Fibroblast of lung (primary cell): Measurements from ENCODE around the gene PNRC1. TPM values are rescaled to one million over a fixed set of nuclear protein-coding genes. Genes with fewer than 3 reads are reported as not detected.

Experiments
- DNase-seq, 2 donors: peaks; one replicate each; pipeline versions ENCODE4 v3.0.0 to v3.0.0-alpha.2; 2010; ENCODE audit warnings: low read depth in 2 of 2
- H2AFZ ChIP-seq: 2 replicates; pipeline ENCODE4 v1.5.1; 2012; ENCODE audit warnings: low read length, control low read depth, inconsistent platforms
- H3K27ac ChIP-seq: 2 replicates; pipeline ENCODE4 v1.5.1; 2011; ENCODE audit warnings: low read length, control low read depth; ENCODE audit not compliant: insufficient read depth
- H3K27me3 ChIP-seq: 2 replicates; pipeline ENCODE4 v1.5.1; 2011; ENCODE audit warnings: mild to moderate bottlenecking, low read length; ENCODE audit not compliant: control insufficient read depth, insufficient read depth
- H3K36me3 ChIP-seq: 2 replicates; pipeline ENCODE4 v1.5.1; 2011; ENCODE audit warnings: low read length; ENCODE audit not compliant: control insufficient read depth, insufficient read depth
- H3K4me1 ChIP-seq: 2 replicates; pipeline ENCODE4 v1.5.1; 2011; ENCODE audit warnings: low read length; ENCODE audit not compliant: control insufficient read depth, insufficient read depth; ENCODE audit errors: extremely low read depth
- H3K4me2 ChIP-seq: 2 replicates; pipeline ENCODE4 v1.5.1; 2011; ENCODE audit warnings: low read length, control low read depth; ENCODE audit not compliant: insufficient read depth; ENCODE audit errors: extremely low read depth
- H3K4me3 ChIP-seq, 4 experiments: fragments of 200-600 bp in 1 of 4; sonication (generic) in 1 of 4; replicated peaks in 1 of 4; 2 replicates each; pipeline ENCODE4 v1.5.1; 2011 to 2016; ENCODE audit warnings: low read length in 4 of 4, low read depth in 3 of 4, mild to moderate bottlenecking in 3 of 4, control low read depth in 2 of 4, inconsistent platforms in 1 of 4, mixed read lengths in 1 of 4; ENCODE audit not compliant: insufficient read depth in 1 of 4; ENCODE audit errors: control extremely low read depth in 1 of 4
- H3K79me2 ChIP-seq: 2 replicates; pipeline ENCODE4 v1.5.1; 2012; ENCODE audit warnings: mild to moderate bottlenecking, low read length, inconsistent platforms; ENCODE audit not compliant: control insufficient read depth, insufficient read depth
- H3K9ac ChIP-seq: 2 replicates; pipeline ENCODE4 v1.5.1; 2011; ENCODE audit warnings: mild to moderate bottlenecking, low read length, control low read depth; ENCODE audit not compliant: insufficient read depth
- H3K9me3 ChIP-seq: 2 replicates; pipeline ENCODE4 v1.5.1; 2012; ENCODE audit warnings: low read depth, low read length; ENCODE audit not compliant: control insufficient read depth, insufficient read depth
- H4K20me1 ChIP-seq: 2 replicates; pipeline ENCODE4 v1.5.1; 2011; ENCODE audit warnings: low read length; ENCODE audit not compliant: control insufficient read depth, insufficient read depth; ENCODE audit errors: extremely low read depth
- EZH2 ChIP-seq: IDR thresholded peaks from 2 replicates; pipeline ENCODE4 v1.5.1; 2012; ENCODE audit warnings: low read length, control low read depth, mild to moderate bottlenecking; ENCODE audit errors: missing control alignments
- polyA plus RNA-seq, 2 donors: library from polyadenylated mRNA; depleted of rRNA in 1 of 2; stranded (reverse) in 1 of 2; unstranded in 1 of 2; fragments of >200 nt; gene quantifications; 2 replicates each; pipeline ENCODE4 v1.2.1, GENCODE V29; 2011 to 2012; ENCODE audit warnings: missing spikeins in 1 of 2
- total RNA-seq: library from RNA; depleted of rRNA; stranded (reverse); fragments of >200 nt; gene quantifications from 2 replicates; pipeline ENCODE4 v1.2.1, GENCODE V29; 2014
- TF ChIP-seq, protein P1 (sequence below), 2 donors: IDR thresholded peaks in 1 of 2; conservative IDR thresholded peaks in 1 of 2; 1 replicate in 1 of 2; 2 replicates in 1 of 2; pipeline ENCODE4 v1.5.1; 2011 to 2012; ENCODE audit warnings: low read length in 2 of 2, control low read depth in 1 of 2, inconsistent platforms in 1 of 2, low read depth in 1 of 2, mild to moderate bottlenecking in 1 of 2

Gene PNRC1
- total and polyA plus RNA-seq, 2 donors (not counting 1 experiment from before 2014, with no cell fraction given), result 14.9 to 65.1 TPM

DNA sequence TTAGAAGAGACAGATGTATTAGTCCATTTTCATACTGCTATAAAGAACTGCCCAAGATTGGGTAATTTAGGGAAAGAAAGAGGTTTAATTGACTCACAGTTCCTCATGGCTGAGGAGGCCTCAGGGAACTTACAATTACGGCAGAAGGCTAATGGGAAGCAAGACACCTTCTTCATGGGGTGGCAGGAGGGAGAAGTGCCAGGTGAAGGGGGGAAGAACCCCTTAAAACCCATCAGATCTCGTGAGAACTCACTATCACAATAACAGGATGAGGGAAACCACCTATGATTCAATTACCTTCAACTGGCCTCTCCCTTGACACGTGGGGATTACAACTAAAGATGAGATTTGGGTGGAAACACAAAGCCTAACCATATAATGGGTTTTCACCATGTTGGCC, 28.9 kb upstream of the PNRC1 start:
- Histone ChIP-seq H3K4me2 (no peak overlapping the region), H2AFZ (no peak overlapping the region), H3K27me3 (no peaks in the 10 kb centered on the region), H3K27ac (no peak overlapping the region), H3K9ac (no peak overlapping the region), H3K4me3 (no peak overlapping the region), H3K9me3 (no peaks in the 10 kb centered on the region), H3K4me1 (peaks cover 2% of the 10 kb centered on the region), H4K20me1 (no peaks in the 10 kb centered on the region), H3K36me3 (no peaks in the 10 kb centered on the region), H3K79me2 (no peaks in the 10 kb centered on the region)
- no peak for TF ChIP-seq EZH2
- DNase-seq, result no peak

DNA sequence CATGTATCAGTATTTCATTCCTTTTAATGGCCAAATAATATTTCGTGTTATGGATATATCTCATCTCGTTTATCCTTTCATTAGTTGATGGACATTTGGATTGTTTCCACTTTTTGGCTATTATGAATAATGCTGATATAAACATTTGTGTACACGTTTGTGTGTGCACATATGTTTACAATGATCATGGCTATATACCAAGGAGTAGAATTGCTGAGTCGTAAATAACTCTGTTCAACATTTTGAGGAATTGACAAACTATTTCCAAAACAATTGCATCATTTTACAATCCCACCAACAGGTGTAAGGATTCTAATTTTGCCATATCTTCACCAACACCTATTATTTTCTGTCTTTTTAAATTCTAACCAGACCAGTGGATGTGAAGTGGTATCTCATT, 26.3 kb upstream of the PNRC1 start:
- Histone ChIP-seq H3K79me2 (no peaks in the 10 kb centered on the region), H3K9ac (no peak overlapping the region), H3K4me1 (peaks cover 2% of the 10 kb centered on the region), H3K4me2 (no peak overlapping the region), H3K27me3 (no peaks in the 10 kb centered on the region), H3K9me3 (no peaks in the 10 kb centered on the region), H4K20me1 (no peaks in the 10 kb centered on the region), H3K36me3 (no peaks in the 10 kb centered on the region), H3K27ac (no peak overlapping the region), H2AFZ (no peak overlapping the region), H3K4me3 (no peak overlapping the region)
- no peak for TF ChIP-seq EZH2
- TF ChIP-seq, protein P1, sequence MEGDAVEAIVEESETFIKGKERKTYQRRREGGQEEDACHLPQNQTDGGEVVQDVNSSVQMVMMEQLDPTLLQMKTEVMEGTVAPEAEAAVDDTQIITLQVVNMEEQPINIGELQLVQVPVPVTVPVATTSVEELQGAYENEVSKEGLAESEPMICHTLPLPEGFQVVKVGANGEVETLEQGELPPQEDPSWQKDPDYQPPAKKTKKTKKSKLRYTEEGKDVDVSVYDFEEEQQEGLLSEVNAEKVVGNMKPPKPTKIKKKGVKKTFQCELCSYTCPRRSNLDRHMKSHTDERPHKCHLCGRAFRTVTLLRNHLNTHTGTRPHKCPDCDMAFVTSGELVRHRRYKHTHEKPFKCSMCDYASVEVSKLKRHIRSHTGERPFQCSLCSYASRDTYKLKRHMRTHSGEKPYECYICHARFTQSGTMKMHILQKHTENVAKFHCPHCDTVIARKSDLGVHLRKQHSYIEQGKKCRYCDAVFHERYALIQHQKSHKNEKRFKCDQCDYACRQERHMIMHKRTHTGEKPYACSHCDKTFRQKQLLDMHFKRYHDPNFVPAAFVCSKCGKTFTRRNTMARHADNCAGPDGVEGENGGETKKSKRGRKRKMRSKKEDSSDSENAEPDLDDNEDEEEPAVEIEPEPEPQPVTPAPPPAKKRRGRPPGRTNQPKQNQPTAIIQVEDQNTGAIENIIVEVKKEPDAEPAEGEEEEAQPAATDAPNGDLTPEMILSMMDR (conservative IDR thresholded peaks at IDR 0.05 in 1 of 2, IDR thresholded peaks at IDR 0.05 in 1 of 2; ENCODE audit: low read depth in 1 of 2, low read length in 2 of 2), result no peak
- no peak for DNase-seq

DNA sequence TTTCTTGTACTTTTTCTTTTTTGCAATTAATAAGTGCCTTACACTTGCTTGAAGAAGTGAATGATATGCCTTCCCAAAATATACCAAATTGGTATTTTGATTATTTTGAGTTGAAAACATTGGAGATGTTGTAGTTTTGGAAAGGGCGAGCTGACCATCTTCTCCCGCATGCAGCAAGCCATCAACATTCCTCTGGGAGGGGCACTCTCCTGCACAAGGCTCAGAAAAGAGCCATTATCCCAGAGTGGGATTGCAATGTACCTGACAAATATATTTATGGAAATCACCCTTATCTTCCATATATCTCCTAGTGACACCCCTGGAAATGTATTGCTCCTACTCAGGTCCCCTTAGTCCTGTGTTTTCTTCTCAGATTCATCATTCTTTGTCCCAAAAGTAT, 22.8 kb upstream of the PNRC1 start:
- Histone ChIP-seq H3K79me2 (no peaks in the 10 kb centered on the region), H3K4me1 (no peaks in the 10 kb centered on the region), H3K27me3 (no peaks in the 10 kb centered on the region), H2AFZ (no peak overlapping the region), H3K4me3 (no peak overlapping the region), H3K36me3 (no peaks in the 10 kb centered on the region), H4K20me1 (no peaks in the 10 kb centered on the region), H3K9ac (no peak overlapping the region), H3K9me3 (no peaks in the 10 kb centered on the region), H3K4me2 (no peak overlapping the region), H3K27ac (no peak overlapping the region)
- no peak for TF ChIP-seq EZH2
- TF ChIP-seq, protein P1 (conservative IDR thresholded peaks at IDR 0.05 in 1 of 2, IDR thresholded peaks at IDR 0.05 in 1 of 2; ENCODE audit: low read depth in 1 of 2, low read length in 2 of 2), result no peak
- DNase-seq, result no peak
